BJ (cell line): ENCODE data around the gene RNF44. TPM values are rescaled to one million over a fixed set of nuclear protein-coding genes. Genes with fewer than 3 reads are reported as not detected.
"Not testable (repeated sequence)": the region's sequence is repeated elsewhere in the genome, so short reads cannot be mapped to it uniquely, and the experiment has no call there.

Experiments used
- CTCF ChIA-PET: fragments of 350-600 bp; formaldehyde crosslinking; extraction: SDS; loops from one replicate; lab custom pipeline; 2021; ENCODE audit warnings: antibody characterized with exemption, inconsistent platforms; lab: Yijun Ruan, JAX
- POLR2A ChIA-PET: fragments of 300-600 bp; sonication (Branson Sonifier 250); formaldehyde crosslinking; extraction: SDS; loops from one replicate; lab custom pipeline; 2021; ENCODE audit warnings: antibody characterized with exemption; lab: Charles Lee
- DNase-seq: peaks from one replicate; pipeline ENCODE4 v3.0.0-alpha.2; 2011; ENCODE audit warnings: low read depth
- H3K27me3 ChIP-seq: 2 replicates; pipeline ENCODE4 v1.6.0; 2011; ENCODE audit warnings: low read length; ENCODE audit not compliant: control insufficient read depth, insufficient read depth
- H3K36me3 ChIP-seq: 2 replicates; pipeline ENCODE4 v1.5.1; 2011; ENCODE audit warnings: low read length; ENCODE audit not compliant: control insufficient read depth, insufficient read depth
- H3K4me3 ChIP-seq: 2 replicates; pipeline ENCODE4 v1.5.1; 2011; ENCODE audit warnings: low read depth, mild to moderate bottlenecking, control low read depth, low read length
- CTCF ChIP-seq: IDR thresholded peaks from 2 replicates; pipeline ENCODE4 v1.5.1; 2011; ENCODE audit warnings: low read depth, mild to moderate bottlenecking, control low read depth, inconsistent platforms, low read length, moderate library complexity; ENCODE audit not compliant: insufficient read depth
- polyA plus RNA-seq: library from polyadenylated mRNA; depleted of rRNA; stranded (reverse); fragments of >200 nt; gene quantifications from 2 replicates; pipeline ENCODE4 v1.2.3, GENCODE V29; 2011

The RNF44 gene
- polyA plus RNA-seq, 1 experiment: 6.0 TPM

- no peak for DNase-seq
- Histone ChIP-seq H3K27me3 (no peaks in the 10 kb centered on the region; the same call in 1 of the 2 replicates), H3K36me3 (no peaks in the 10 kb centered on the region), H3K4me3 (no peak overlapping the region)
- ChIA-PET CTCF (interaction anchor here (1.5 to 2.1 kb wide), 2 partner anchors 18 to 20 kb away, joined by 3 to 8 read pairs; no protein-coding TSS in a partner anchor), POLR2A (no interaction called here)
- no peak for TF ChIP-seq CTCF
Measured at GRCh38 chr5:176553260-176554085, 16.3 kb upstream of the RNF44 start.

GRCh38 chr5:176552332-176552869 lies 15.2 kb upstream of the RNF44 start:
- Histone ChIP-seq H3K36me3 (no peaks in the 10 kb centered on the region), H3K27me3 (no peaks in the 10 kb centered on the region; the same call in 1 of the 2 replicates), H3K4me3 (no peak overlapping the region)
- ChIA-PET POLR2A (no interaction called here), CTCF (interaction anchor here (0.8 kb wide), 1 partner anchor 21 kb away, joined by 3 read pairs; no protein-coding TSS in a partner anchor)
- DNase-seq: no peak
- TF ChIP-seq CTCF: no peak

- DNase-seq, H3K4me3 ChIP-seq, H3K27me3 ChIP-seq, CTCF ChIA-PET, POLR2A ChIA-PET, H3K36me3 ChIP-seq: not testable (repeated sequence)
Measured at GRCh38 chr5:176550937-176551336, 13.7 kb upstream of the RNF44 start.

GRCh38 chr5:176550275-176550831 lies 13.2 kb upstream of the RNF44 start:
- Histone ChIP-seq H3K4me3 (no peak overlapping the region), H3K36me3 (no peaks in the 10 kb centered on the region), H3K27me3 (no peaks in the 10 kb centered on the region; the same call in none of the 2 replicates)
- ChIA-PET POLR2A (no interaction called here), CTCF (interaction anchor here (0.6 kb wide), 2 partner anchors 22 to 1018 kb away, joined by 3 read pairs; no protein-coding TSS in a partner anchor)
- no peak for TF ChIP-seq CTCF
- DNase-seq: no peak

- ChIA-PET POLR2A (no interaction called here), CTCF (interaction anchor here (0.6 to 1.3 kb wide), 3 partner anchors 22 to 1018 kb away, joined by 3 read pairs; no protein-coding TSS in a partner anchor)
- no peaks in the 10 kb centered on the region for H3K36me3 ChIP-seq
Measured at GRCh38 chr5:176549871-176550270, 12.7 kb upstream of the RNF44 start.

More at GRCh38 chr5:176549871-176550270, 12.7 kb upstream of the RNF44 start:
- no peak for DNase-seq
- TF ChIP-seq CTCF: no peak
- Histone ChIP-seq H3K27me3 (no peaks in the 10 kb centered on the region; the same call in none of the 2 replicates), H3K4me3 (no peak overlapping the region)
